ENCODE data around the gene CD37. TPM values are rescaled to one million over a fixed set of nuclear protein-coding genes. Genes with fewer than 3 reads are reported as not detected.
A peak's percentile ranks its signal among the peaks of the same experiment; 100 is the strongest.
"Not testable (repeated sequence)": the region's sequence is repeated elsewhere in the genome, so short reads cannot be mapped to it uniquely, and the experiment has no call there.

The CD37 gene
- total RNA-seq, 1 donor from 2014 or later: 4.0 TPM

DNA sequence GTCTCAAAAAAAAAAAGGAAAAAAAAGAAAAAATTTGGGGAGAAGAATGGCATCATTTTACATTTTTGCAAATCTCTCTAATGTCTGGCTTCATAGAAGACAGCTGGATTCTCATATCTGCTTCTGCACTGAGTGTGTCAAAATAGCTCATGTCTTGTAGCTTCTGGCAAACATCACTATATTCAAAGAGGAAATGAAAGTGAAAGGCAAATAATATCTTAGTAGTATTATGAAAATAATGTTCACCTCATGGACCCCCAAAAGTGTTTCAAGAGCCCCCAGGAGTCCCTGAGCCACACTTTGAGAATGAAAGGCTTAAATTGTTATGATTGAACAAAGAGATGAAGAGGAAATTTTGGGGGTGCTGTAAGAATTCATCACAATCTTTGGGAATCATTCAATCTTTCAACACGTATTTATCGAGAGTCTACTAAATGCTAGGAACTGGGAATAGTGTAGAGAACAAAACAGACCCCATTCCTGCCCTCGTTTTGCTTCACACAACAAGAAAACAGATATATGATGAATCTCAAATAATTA lies 9.0 kb upstream of the CD37 start:
- intact Hi-C loops (cut with DNase I): no loop called here
- no peak for ATAC-seq (ENCODE audit: poor library complexity)
- no peak for DNase-seq

GRCh38 chr19:49327878-49328544 lies 7.2 kb upstream of the CD37 start:
- ATAC-seq (ENCODE audit: poor library complexity): no peak
- no peak for DNase-seq
- intact Hi-C loops (cut with DNase I): no loop called here

GRCh38 chr19:49328741-49329140 lies 6.5 kb upstream of the CD37 start:
- ATAC-seq (ENCODE audit: poor library complexity): no peak
- no peak for DNase-seq
- intact Hi-C loops (cut with DNase I): no loop called here

- DNase-seq; intact Hi-C loops (cut with DNase I); ATAC-seq (ENCODE audit: poor library complexity): not testable (repeated sequence)
Measured at GRCh38 chr19:49331187-49331586, 4.0 kb upstream of the CD37 start.

GRCh38 chr19:49331616-49332055 lies 3.6 kb upstream of the CD37 start:
- DNase-seq (no peak), ATAC-seq (ENCODE audit: poor library complexity) (peak; percentile 73)
- intact Hi-C loops (cut with DNase I): no loop called here

- intact Hi-C loops (cut with DNase I); ATAC-seq (ENCODE audit: poor library complexity); DNase-seq: not testable (repeated sequence)
Measured at GRCh38 chr19:49332691-49333417, 2.4 kb upstream of the CD37 start.

GRCh38 chr19:49333418-49333805 lies 1.8 kb upstream of the CD37 start:
- DNase-seq: no peak
- intact Hi-C loops (cut with DNase I): no loop called here
- no peak for ATAC-seq (ENCODE audit: poor library complexity)

DNA sequence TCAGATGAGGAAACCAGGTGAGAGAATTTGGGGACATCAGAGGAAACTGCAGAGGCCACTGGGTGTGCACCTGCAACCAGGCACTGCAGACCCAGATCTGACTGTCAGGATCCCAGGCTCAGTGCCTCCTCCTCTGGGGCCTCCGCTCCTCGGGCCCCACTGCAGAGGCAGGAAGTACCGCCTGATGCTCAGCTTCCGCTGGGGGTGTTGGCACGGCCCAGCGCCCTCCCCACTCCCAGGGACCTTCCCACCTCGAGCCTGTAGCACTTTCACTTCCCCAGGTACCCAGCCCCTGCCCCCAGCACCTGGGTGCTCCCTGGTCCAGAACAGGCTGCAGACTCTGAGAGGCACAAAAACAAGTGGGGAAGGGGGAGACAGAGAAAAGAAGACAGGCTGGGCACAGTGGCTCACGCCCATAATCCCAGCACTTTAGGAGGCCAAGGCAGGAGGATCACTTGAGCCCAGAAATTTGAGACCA lies 1.4 kb upstream of the CD37 start:
- ATAC-seq (ENCODE audit: poor library complexity) (peak; percentile 7), DNase-seq (no peak)
- intact Hi-C loops (cut with DNase I): no loop called here

GRCh38 chr19:49335784-49336481 lies 727 bp downstream of the CD37 start:
- DNase-seq: no peak
- no peak for ATAC-seq (ENCODE audit: poor library complexity)
- intact Hi-C loops (cut with DNase I): no loop called here

- DNase-seq (no peak), ATAC-seq (ENCODE audit: poor library complexity) (no peak)
- intact Hi-C loops (cut with DNase I): no loop called here
Measured at GRCh38 chr19:49336482-49337266, 1.5 kb downstream of the CD37 start.

GRCh38 chr19:49337267-49338022 lies 2.2 kb downstream of the CD37 start:
- intact Hi-C loops (cut with DNase I): no loop called here
- DNase-seq (no peak), ATAC-seq (ENCODE audit: poor library complexity) (no peak)

GRCh38 chr19:49338023-49338677 lies 2.9 kb downstream of the CD37 start:
- no peak for ATAC-seq (ENCODE audit: poor library complexity)
- intact Hi-C loops (cut with DNase I): no loop called here

GRCh38 chr19:49338691-49339300 lies 3.6 kb downstream of the CD37 start:
- ATAC-seq (ENCODE audit: poor library complexity) (peak; percentile 68), DNase-seq (peak; percentile 83)
- intact Hi-C loops (cut with DNase I): no loop called here

More at GRCh38 chr19:49338023-49338677, 2.9 kb downstream of the CD37 start:
- no peak for DNase-seq

DNA sequence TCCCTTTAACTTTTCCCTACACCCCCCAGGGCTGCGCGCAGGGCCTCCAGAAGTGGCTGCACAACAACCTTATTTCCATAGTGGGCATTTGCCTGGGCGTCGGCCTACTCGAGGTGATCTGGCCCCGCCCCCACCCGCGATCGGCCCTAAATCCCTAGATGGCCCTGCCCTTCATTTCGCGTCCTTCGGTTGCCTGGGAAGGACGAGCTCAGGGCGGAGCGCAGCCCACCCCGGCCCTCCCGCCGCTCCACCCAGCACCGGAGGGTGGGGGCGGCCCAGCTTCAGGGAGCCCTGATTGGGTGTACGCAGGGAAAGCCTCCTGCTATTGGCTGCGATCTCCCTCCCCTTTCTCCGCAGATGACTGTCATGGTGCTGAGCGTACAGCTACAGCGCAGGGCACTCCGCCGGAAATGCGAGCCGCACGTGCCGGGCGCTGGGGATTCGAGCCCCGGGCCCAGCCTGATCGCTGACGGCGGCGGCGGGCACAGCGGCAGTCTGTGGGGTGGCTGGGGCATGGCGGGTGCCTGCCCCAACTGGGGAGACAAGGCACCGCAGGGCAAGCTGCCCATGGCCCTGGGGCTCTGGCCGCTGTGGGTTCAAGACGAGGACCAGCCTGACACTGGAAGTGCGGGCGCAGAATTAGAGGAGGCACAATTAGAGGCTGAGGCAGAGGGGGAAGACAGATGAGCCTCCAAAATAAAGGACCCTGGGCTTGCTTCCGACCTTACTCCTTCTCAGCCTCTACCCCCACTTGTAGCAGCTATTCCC lies 4.3 kb downstream of the CD37 start:
- ATAC-seq (ENCODE audit: poor library complexity) (peak; percentile 94), DNase-seq (peak; percentile 91)
- intact Hi-C loops (cut with DNase I): no loop called here

DNA sequence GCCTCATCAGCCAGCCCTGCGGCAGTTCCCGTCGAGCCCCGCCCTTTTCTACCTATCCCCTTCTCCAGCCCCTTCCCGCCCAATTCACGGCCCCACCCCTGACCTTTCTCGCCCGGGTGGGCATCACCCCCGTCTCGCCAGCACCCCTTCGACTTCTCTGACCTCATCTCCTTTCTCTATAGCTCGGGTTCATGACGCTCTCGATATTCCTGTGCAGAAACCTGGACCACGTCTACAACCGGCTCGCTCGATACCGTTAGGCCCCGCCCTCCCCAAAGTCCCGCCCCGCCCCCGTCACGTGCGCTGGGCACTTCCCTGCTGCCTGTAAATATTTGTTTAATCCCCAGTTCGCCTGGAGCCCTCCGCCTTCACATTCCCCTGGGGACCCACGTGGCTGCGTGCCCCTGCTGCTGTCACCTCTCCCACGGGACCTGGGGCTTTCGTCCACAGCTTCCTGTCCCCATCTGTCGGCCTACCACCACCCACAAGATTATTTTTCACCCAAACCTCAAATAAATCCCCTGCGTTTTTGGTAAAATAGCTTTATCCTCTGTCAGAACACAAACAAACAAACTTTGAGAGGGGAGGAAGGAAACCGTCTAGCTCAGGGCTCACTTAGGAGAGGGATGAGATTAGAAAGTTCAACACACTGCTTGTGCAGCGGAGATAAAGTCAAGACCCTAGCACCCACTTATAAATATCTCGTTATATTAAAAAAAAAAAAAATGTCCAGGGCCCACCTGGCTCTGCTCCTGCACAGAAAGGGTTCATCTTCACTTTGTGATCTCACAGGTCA lies 5.1 kb downstream of the CD37 start:
- DNase-seq: peak; percentile 73
- ATAC-seq (ENCODE audit: poor library complexity): peak; percentile 48
- intact Hi-C loops (cut with DNase I): no loop called here
